ENCODE data around the gene RNASE8.
"Not testable (repeated sequence)": the region's sequence is repeated elsewhere in the genome, so short reads cannot be mapped to it uniquely, and the experiment has no call there.

The RNASE8 gene, protein sequence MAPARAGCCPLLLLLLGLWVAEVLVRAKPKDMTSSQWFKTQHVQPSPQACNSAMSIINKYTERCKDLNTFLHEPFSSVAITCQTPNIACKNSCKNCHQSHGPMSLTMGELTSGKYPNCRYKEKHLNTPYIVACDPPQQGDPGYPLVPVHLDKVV

DNA sequence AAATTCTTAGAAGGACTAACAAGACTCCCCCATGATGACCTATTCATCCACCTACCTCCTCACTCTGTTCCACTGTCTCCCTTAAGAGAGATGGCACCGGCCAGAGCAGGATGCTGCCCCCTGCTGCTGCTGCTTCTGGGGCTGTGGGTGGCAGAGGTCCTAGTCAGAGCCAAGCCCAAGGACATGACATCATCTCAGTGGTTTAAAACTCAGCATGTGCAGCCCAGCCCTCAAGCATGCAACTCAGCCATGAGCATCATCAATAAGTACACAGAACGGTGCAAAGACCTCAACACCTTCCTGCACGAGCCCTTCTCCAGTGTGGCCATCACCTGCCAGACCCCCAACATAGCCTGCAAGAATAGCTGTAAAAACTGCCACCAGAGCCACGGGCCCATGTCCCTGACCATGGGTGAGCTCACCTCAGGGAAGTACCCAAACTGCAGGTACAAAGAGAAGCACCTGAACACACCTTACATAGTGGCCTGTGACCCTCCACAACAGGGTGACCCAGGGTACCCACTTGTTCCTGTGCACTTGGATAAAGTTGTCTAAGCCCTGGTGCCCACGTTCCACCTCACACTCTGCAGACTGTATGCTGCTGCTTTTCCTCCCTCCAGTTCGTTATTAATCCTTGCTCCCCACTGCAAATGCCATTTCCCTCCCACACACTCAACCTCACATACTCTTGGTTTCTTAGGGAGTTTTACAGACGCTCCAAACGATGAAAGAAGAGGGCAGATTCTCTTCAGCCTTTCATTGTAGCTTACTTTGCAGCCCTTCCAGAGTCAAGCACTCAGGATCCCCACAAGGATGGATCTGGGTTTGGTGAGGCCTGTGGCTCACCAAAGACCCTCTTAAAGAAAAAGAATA lies at the start of gene RNASE8:
RNASE8 (plus strand) TSS at position 20 of the 873 bp plus-strand sequence; CDS start at position 91, 71 bp downstream.
- no peak for DNase-seq

DNA sequence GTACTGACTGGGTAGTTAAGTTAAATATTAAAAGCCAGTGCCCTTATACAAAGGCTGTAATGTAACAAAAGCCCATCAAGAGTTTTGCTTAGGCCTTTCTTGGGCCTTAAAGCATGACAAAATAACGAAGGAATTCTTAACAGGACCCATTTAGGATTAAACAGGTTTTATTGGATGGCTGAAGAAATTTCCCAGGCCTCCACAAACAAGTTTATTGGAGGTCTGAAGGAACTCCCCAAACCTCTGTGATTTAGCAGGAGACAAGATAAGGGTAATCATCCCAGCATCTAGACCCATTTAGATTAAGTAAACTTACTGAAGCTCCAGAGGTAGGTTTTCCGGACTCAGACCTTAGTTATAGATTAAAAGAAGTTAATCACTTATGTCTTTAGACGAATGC lies 47.9 kb upstream of the RNASE8 start:
- not testable (repeated sequence) for DNase-seq

DNA sequence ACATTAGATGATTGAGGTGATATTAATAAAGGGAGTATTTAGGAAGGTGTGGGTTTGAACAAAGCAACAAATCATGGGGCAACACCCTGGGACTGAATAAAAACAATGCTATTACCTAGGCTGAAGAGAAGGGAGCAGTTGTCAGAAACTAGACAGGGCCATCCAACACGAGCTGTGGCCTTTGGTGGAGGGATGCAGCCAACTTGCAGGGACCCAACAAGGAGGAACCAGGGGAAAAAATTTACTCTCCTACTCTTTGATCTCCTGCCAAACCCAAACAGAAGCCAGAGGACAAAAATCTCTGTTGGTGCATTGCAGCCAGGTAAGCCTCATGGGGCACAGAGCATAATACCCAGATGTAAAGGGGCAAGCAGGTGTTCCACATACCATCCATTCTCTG lies 46.5 kb upstream of the RNASE8 start:
- DNase-seq = no peak

GRCh38 chr14:21014761-21015190 lies 42.8 kb upstream of the RNASE8 start:
- DNase-seq = peak; percentile 77

GRCh38 chr14:21015312-21015711 lies 42.3 kb upstream of the RNASE8 start:
- DNase-seq = no peak

DNA sequence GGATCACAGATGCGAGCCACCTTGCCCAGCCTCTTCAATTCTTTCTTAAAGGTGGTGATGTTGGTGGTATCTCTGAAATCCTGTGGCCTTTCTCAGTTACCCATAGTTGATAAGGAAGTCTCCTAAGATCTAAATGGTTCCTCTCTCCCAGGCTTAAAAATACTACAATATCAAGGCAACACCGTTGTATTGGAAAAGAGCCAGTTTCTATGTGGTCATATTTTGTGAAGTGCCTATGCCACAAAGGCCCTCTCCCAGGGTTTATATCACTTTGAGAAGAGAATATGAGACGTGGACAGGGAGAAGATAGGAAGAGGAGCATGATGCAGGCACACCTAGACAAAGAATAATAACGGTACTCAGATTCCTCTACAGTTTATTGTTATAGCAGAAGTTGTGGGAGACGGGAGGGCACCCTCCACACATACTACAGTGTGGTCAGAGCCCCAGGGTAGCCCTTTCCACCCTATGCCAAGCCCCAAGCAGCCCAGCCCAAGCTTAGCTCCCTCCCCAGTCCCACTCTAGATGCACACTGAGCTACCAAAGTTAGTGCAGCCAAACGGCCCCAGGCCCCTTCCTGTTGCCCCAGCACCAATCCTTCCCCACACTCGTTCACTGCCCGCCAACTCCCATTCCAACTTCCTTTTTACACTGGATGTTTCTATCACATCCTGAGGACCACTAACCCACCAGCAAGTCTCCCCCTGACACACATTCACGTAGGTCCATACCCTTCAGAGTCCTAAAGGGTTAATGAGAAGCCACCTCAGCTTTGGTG lies 41.0 kb upstream of the RNASE8 start:
- DNase-seq = no peak

DNA sequence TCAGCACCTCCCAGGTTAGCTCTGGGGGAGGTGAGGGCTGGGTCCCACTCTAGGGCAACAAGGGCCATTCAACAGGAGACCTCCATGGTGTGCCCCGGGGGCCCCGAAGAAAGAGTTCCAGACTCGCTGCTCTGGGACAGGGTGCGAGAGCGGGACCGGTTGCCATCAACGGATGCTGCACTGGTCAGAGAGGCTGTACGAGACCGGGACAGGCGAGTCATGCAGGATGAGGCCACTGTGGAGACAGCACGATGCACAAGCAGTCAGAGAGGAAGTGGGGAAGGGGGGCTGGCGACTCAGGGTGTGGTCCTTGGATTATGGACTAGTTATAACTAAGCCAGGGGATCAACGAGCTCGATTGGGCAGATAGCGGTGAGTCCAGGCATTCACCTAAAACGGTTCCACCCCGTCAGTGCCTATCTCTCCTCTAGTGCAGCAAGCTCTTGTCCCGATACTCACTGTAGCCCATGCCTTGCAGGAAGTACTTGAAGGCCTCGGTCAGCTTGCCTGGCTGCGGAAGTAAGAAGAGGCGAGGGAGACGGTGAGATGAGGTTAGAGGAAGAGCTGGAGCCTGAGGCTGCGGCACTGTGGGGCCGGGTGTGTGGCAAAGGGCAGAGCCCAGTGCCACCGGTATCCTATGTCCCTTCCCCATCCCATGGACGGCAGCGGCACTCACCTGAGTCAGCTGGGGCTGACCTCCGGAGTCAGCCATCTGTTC lies 39.9 kb upstream of the RNASE8 start:
- DNase-seq = no peak

DNA sequence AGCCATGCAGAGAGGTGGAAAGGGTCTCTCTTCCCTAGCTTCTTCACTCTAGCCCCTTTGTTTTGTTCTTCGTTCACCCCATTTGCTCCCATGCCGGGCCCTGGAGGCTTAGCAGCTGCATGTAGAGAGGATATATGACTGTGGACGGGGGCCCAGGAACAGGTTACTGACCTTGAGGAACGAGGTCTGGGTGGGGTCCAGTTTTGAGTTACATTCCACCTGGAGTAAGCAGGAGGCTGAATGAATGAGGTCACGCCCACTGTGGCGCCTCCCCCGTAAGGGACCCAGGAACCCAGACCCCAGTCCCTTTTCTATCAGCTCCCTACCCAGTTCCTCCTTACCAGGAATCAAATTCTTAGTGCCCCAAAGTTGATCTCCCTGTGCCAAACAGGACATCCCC lies 39.3 kb upstream of the RNASE8 start:
- DNase-seq = no peak

- DNase-seq = no peak
Measured at GRCh38 chr14:21018781-21019180, 38.8 kb upstream of the RNASE8 start.

DNA sequence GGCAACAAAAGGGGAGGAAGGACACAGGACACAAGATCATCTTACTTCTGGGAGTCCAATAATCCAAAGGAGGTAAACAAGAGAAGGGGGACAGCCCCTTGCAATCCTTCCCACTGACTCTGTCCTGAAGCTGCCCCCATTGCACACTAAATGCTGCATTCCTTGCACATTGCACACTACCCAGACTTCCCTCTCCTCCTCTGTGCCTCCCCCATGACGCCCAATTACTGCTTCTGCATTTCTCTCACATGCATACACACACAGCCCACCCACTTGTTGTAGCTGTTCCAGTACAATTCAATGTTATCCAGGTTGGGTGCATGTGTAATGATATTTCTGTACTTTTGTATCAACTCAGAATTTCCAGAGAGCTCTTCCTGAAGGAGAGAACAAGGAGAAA lies 38.3 kb upstream of the RNASE8 start:
- DNase-seq = no peak

DNA sequence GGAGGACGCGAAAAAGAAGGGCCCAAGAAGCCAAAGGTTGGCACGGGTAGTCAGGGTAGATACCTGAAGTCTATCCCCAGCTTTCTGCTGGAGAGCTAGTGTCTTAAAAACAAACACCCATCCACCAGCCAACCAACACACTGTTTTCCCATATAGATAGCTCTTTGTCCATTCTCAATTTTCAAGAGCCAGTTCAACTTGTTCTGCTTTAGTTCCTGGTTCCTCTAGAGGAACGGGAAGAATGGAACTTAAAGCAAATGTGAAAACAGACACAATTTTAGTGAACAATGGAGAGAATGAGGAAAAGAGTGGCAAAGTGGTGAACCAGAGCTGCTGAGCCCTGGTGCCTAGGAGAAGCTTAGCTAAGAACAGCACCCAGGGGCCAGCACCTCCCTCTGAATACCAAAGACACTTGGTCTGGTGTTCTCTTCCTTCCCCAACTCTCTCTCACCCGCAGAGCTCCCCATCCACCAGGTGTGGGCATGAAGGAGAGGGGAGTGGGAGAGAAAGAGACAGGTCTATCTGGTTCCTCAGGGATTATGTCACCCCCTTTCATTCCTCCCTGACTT lies 36.6 kb upstream of the RNASE8 start:
- DNase-seq = no peak

DNA sequence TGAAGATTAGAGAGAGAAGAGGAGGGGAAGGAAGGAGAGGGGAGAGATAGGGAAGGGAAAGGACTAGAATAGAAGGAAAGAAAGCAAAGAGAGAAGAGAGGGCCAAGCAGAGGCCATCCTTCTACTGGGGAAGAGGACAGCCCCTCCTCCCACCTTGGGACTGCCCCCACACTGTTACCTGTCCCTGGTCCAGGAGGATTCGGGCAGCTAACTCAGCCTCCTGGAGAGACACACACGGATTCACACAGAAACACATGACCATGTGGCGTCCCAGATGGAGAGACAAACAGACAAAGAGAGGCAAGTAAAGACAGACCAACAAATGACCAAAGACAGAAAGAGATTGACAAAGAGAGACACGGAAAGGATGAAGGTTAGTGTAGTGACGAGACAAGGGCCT lies 34.9 kb upstream of the RNASE8 start:
- DNase-seq = no peak

DNA sequence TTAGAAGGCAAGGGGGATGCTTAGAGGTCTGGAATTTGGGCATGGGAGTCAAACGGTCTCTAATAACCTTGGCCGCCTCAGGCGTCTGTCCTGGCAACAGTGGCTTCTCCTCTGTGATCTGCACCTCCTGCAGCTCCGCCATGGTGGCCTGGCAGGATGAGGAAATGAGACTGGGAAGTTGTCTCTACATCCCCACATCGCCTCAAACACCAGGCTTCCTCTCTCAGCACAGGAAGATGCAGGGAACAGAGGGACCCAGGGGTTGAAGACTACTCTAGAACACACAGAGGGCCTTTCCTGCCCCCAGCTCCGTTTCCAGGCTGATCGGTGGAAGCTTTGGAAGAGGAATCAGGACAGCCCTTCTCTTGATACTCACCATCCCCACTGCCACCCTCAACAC lies 34.4 kb upstream of the RNASE8 start:
- DNase-seq = no peak

DNA sequence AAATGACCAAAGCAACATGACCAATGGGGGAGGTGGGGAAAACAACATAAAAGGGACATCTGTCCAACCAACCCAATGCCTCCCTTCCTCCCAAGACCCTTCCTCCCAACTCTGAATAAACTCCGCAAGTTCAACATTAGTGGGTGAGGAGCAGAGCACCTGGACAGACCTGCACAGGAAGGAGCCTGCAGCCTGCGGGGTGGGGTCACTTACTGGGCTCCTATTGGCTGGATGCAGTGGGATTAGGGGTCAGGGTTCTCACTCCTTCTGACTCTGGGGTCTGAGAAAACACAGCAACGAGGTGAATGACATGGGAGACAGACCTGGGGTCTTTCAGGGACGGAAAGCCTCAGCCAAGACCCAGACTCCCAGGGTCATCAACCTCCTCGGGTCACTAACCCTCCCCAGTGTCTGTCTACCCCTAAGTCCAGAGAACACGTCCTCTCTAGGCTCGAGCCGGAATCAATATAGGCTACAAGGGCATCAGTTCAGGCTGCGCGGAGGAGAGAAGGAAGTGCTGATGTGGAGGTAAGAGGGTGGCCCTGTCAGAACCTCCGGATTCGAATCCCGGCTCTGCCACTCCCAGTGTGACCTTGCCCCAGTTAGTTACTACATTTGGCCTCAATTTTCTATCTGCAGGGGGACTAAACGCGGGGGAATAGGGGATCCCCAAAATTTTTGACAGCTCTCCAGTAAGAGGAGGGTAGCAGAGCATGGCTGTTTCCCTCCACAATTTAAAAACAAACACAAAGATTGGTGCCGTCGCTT lies 33.6 kb upstream of the RNASE8 start:
- no peak for DNase-seq

- peak; percentile 68 for DNase-seq
Measured at GRCh38 chr14:21024585-21025370, 32.8 kb upstream of the RNASE8 start, which contains the start of gene NDRG2. NDRG2 (minus strand) TSS chr14:21025061; CDS start chr14:21023315, 1,746 bp downstream.

GRCh38 chr14:21025371-21026273 lies 32.0 kb upstream of the RNASE8 start:
- no peak for DNase-seq

DNA sequence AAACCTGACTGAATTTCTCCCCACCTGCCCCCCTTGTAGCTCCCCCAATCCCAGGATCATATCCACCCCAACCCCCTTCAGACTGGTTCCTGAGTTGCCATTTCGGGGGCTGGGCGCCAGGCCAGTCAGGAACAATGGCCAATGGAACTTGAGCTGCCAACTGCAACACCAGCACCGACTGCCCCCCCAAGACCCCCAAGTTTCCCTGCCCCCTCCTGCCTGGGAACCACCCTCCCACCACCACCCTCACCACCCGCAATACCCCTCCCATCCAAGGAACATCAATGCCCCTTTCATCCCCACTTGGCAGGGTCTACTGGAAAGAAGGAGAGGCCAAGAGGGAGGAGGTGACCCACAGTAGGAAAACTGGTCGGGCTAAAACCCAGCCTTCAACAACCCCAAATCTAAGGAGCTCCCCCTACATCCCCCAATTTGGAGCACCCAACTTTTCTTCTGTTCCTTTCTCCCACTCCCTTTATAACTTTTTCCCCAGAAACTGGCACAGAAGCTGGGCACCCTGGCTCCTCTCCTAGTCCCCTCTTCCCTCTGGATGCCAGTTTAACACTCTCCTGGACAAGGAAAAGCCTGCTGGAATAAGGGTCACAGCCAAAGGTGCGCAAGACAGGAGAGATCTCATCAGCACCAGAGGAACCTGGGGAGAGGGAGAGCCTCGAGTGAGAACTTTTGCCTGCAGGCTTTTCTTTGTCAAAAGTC lies 31.2 kb upstream of the RNASE8 start:
- DNase-seq = no peak

GRCh38 chr14:21026988-21027315 lies 30.7 kb upstream of the RNASE8 start:
- no peak for DNase-seq

- no peak for DNase-seq
Measured at GRCh38 chr14:21029917-21030316, 27.7 kb upstream of the RNASE8 start, which contains the start of gene TPPP2. TPPP2 (plus strand) TSS chr14:21030217; CDS start chr14:21030582, 365 bp downstream.

Data from activated CD4-positive, CD25-positive, alpha-beta regulatory T cell treated with anti-CD3 and anti-CD28 coated beads, Interleukin-2, amount 50 U/mL, for 72 hours (primary cell).